ENCODE results near the gene CHRD.

CHRD gene

GRCh38 chr3:184377882-184378445 lies 1.9 kb upstream of the CHRD start, which contains the start of gene THPO:
Gene THPO (minus strand): TSS chr3:184378207. CDS start chr3:184376259, 1,948 bp downstream.
- no peaks in the 10 kb centered on the region for H3K4me1 Mint-ChIP-seq (ENCODE audit: low read depth)
- H3K27ac Mint-ChIP-seq = no peak within 1 kb of the TSS
- no peak within 1 kb of the TSS for H3K4me3 Mint-ChIP-seq
- peaks cover 58% of the 10 kb centered on the region for H3K27me3 Mint-ChIP-seq (ENCODE audit: low read depth)
- no peaks in the 10 kb centered on the region for H3K9me3 Mint-ChIP-seq
- no peak for DNase-seq (ENCODE audit: low spot score)
- no peaks in the 10 kb centered on the region for H3K36me3 Mint-ChIP-seq (ENCODE audit: low read depth)

- DNase-seq (ENCODE audit: low spot score) = no peak
- Mint-ChIP-seq H3K4me1 (ENCODE audit: low read depth) (no peaks in the 10 kb centered on the region), H3K4me3 (peak overlapping the region; percentile 52), H3K27ac (no peak overlapping the region), H3K27me3 (ENCODE audit: low read depth) (peaks cover 62% of the 10 kb centered on the region), H3K9me3 (no peaks in the 10 kb centered on the region), H3K36me3 (ENCODE audit: low read depth) (no peaks in the 10 kb centered on the region)
Observed at GRCh38 chr3:184378651-184379357, 1.1 kb upstream of the CHRD start.

- Mint-ChIP-seq H3K27me3 (ENCODE audit: low read depth) (peaks cover 62% of the 10 kb centered on the region), H3K27ac (no peak overlapping the region), H3K4me1 (ENCODE audit: low read depth) (no peaks in the 10 kb centered on the region), H3K4me3 (no peak overlapping the region), H3K9me3 (no peaks in the 10 kb centered on the region), H3K36me3 (ENCODE audit: low read depth) (no peaks in the 10 kb centered on the region)
- no peak for DNase-seq (ENCODE audit: low spot score)
Observed at GRCh38 chr3:184380185-184380626, 352 bp downstream of the CHRD start.

- Mint-ChIP-seq H3K4me3 (no peak overlapping the region), H3K4me1 (ENCODE audit: low read depth) (no peaks in the 10 kb centered on the region), H3K27ac (no peak overlapping the region), H3K27me3 (ENCODE audit: low read depth) (peaks cover 58% of the 10 kb centered on the region), H3K9me3 (no peaks in the 10 kb centered on the region), H3K36me3 (ENCODE audit: low read depth) (no peaks in the 10 kb centered on the region)
- no peak for DNase-seq (ENCODE audit: low spot score)
Observed at GRCh38 chr3:184380627-184381260, 890 bp downstream of the CHRD start.

- H3K4me3 Mint-ChIP-seq = no peak overlapping the region
- no peaks in the 10 kb centered on the region for H3K4me1 Mint-ChIP-seq (ENCODE audit: low read depth)
- H3K9me3 Mint-ChIP-seq = no peaks in the 10 kb centered on the region
- H3K27ac Mint-ChIP-seq = no peak overlapping the region
- peaks cover 57% of the 10 kb centered on the region for H3K27me3 Mint-ChIP-seq (ENCODE audit: low read depth)
- H3K36me3 Mint-ChIP-seq (ENCODE audit: low read depth) = no peaks in the 10 kb centered on the region
- no peak for DNase-seq (ENCODE audit: low spot score)
Observed at GRCh38 chr3:184381261-184382224, 1.7 kb downstream of the CHRD start.

- Mint-ChIP-seq H3K9me3 (no peaks in the 10 kb centered on the region), H3K4me3 (no peak overlapping the region), H3K27ac (no peak overlapping the region), H3K4me1 (ENCODE audit: low read depth) (no peaks in the 10 kb centered on the region), H3K27me3 (ENCODE audit: low read depth) (peaks cover 50% of the 10 kb centered on the region), H3K36me3 (ENCODE audit: low read depth) (no peaks in the 10 kb centered on the region)
- DNase-seq (ENCODE audit: low spot score) = no peak
Observed at GRCh38 chr3:184382326-184383032, 2.6 kb downstream of the CHRD start.

GRCh38 chr3:184383033-184383740 lies 3.3 kb downstream of the CHRD start:
- Mint-ChIP-seq H3K27ac (no peak overlapping the region), H3K36me3 (ENCODE audit: low read depth) (no peaks in the 10 kb centered on the region), H3K4me1 (ENCODE audit: low read depth) (no peaks in the 10 kb centered on the region), H3K4me3 (no peak overlapping the region), H3K27me3 (ENCODE audit: low read depth) (peaks cover 42% of the 10 kb centered on the region), H3K9me3 (no peaks in the 10 kb centered on the region)
- DNase-seq (ENCODE audit: low spot score) = no peak

- H3K9me3 Mint-ChIP-seq = no peaks in the 10 kb centered on the region
- no peak overlapping the region for H3K27ac Mint-ChIP-seq
- H3K27me3 Mint-ChIP-seq (ENCODE audit: low read depth) = peaks cover 31% of the 10 kb centered on the region
- no peaks in the 10 kb centered on the region for H3K36me3 Mint-ChIP-seq (ENCODE audit: low read depth)
- no peak overlapping the region for H3K4me3 Mint-ChIP-seq
- no peaks in the 10 kb centered on the region for H3K4me1 Mint-ChIP-seq (ENCODE audit: low read depth)
- DNase-seq (ENCODE audit: low spot score) = no peak
Observed at GRCh38 chr3:184384342-184384741, 4.5 kb downstream of the CHRD start.

- Mint-ChIP-seq H3K27me3 (ENCODE audit: low read depth) (peaks cover 29% of the 10 kb centered on the region), H3K9me3 (no peaks in the 10 kb centered on the region), H3K27ac (no peak overlapping the region), H3K36me3 (ENCODE audit: low read depth) (no peaks in the 10 kb centered on the region), H3K4me3 (no peak overlapping the region), H3K4me1 (ENCODE audit: low read depth) (no peaks in the 10 kb centered on the region)
- DNase-seq (ENCODE audit: low spot score) = no peak
Observed at GRCh38 chr3:184384856-184385422, 5.1 kb downstream of the CHRD start.

- Mint-ChIP-seq H3K9me3 (no peaks in the 10 kb centered on the region), H3K4me3 (no peak overlapping the region), H3K27ac (no peak overlapping the region), H3K36me3 (ENCODE audit: low read depth) (no peaks in the 10 kb centered on the region), H3K27me3 (ENCODE audit: low read depth) (peaks cover 33% of the 10 kb centered on the region), H3K4me1 (ENCODE audit: low read depth) (no peaks in the 10 kb centered on the region)
- no peak for DNase-seq (ENCODE audit: low spot score)
Observed at GRCh38 chr3:184386047-184386806, 6.4 kb downstream of the CHRD start.

GRCh38 chr3:184387174-184387714 lies 7.4 kb downstream of the CHRD start:
- no peaks in the 10 kb centered on the region for H3K4me1 Mint-ChIP-seq (ENCODE audit: low read depth)
- H3K9me3 Mint-ChIP-seq = no peaks in the 10 kb centered on the region
- no peak overlapping the region for H3K27ac Mint-ChIP-seq
- H3K27me3 Mint-ChIP-seq (ENCODE audit: low read depth) = peaks cover 25% of the 10 kb centered on the region
- no peaks in the 10 kb centered on the region for H3K36me3 Mint-ChIP-seq (ENCODE audit: low read depth)
- H3K4me3 Mint-ChIP-seq = no peak overlapping the region
- no peak for DNase-seq (ENCODE audit: low spot score)
